ENCODE results near the gene GMPPA.

Gene GMPPA

DNA sequence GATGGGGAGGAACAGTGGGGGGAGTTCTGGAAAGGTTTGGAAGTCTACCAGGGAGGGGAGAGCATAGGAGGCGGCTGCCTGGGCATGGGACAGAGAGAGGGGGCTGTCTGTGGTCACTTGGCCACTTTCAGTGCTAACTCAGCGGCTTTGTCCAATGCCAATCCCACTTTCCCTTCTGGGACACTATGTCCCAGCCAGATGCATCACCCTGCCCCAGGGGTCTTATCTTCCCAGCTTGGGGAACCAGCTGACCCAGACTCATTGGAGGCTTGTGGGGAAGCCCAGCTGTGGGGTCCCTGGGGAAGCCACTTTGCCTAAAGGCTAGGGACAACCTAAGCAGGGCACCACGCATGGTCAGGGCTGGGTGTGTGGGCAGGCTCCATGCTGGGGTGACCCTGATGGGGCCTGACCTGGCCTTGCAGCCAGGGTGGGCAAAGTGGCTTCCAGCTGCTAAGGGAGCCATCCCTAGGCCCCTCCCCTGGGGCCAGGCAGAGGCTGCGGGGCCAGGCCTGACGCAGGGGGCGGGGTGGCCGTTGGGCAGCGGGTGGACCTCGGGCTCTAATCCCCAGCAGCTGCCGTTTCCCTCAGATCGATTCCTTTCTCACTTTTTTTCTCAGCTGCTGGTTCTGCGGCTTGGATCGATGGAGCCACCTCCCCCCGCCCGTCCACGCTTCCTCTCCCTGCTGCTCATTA, 14.0 kb downstream of the GMPPA start:
- no peak for DNase-seq (ENCODE audit: low read depth)
- no peak overlapping the region for H3K4me3 ChIP-seq (ENCODE audit: low read length)
- TF ChIP-seq, protein P1, sequence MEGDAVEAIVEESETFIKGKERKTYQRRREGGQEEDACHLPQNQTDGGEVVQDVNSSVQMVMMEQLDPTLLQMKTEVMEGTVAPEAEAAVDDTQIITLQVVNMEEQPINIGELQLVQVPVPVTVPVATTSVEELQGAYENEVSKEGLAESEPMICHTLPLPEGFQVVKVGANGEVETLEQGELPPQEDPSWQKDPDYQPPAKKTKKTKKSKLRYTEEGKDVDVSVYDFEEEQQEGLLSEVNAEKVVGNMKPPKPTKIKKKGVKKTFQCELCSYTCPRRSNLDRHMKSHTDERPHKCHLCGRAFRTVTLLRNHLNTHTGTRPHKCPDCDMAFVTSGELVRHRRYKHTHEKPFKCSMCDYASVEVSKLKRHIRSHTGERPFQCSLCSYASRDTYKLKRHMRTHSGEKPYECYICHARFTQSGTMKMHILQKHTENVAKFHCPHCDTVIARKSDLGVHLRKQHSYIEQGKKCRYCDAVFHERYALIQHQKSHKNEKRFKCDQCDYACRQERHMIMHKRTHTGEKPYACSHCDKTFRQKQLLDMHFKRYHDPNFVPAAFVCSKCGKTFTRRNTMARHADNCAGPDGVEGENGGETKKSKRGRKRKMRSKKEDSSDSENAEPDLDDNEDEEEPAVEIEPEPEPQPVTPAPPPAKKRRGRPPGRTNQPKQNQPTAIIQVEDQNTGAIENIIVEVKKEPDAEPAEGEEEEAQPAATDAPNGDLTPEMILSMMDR (conservative IDR thresholded peaks at IDR 0.05; ENCODE audit: low read length), result no peak

DNA sequence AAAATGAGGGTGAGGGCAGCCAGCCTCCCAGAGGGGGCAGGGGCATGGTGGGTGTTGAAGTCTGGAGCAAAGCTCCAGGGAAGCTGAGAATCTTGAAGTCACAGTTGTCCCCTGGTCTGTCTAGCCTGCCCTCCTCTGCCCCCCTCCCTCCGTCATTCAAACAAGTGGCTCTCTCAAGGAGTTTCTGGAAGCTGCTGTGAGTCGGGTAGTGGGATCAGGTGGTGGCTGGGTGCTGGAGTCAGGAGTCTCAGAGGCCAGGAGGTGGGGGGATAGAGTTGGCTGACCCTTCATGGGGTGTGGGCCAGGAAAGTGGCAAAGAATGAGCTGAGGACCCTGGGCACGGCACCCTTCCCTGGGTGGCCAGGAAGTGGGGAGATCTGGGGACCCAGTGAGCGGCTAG, 15.1 kb downstream of the GMPPA start:
- DNase-seq (ENCODE audit: low read depth), result no peak
- TF ChIP-seq, protein P1 (conservative IDR thresholded peaks at IDR 0.05; ENCODE audit: low read length), result no peak
- H3K4me3 ChIP-seq (ENCODE audit: low read length), result no peak overlapping the region

DNA sequence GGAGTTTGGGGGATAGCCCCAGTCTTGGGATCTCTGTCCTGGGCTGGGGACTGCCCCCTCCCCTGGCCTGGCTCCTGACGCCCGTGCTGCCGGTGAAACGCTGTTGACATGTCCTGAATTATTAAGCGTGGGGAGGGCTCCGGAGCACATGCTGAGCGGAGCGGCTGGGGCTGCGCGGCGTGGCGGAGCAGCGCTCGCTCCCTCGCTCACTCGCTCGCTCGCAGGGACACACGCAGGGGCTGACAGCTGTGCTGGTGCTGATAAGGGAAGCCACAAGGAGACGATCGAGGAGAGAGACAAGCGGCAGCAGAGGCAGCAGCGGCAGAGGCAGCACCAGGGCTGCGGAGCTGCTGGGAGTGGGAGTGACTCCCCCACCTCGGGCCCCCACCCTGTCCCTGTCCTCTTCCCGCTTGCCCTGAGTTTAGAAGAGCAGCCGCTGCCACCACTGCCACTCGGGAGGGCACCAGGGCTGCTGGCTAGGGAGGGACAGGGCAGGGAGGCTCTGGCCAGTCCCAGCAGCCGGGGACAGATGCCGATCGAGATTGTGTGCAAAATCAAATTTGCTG, 15.6 kb downstream of the GMPPA start, which contains the start of gene ASIC4:
TSS of gene ASIC4 (plus strand) at position 287 of the 566 bp plus-strand sequence. CDS start at position 530, 243 bp downstream.
- no peak for DNase-seq (ENCODE audit: low read depth)
- H3K4me3 ChIP-seq (ENCODE audit: low read length), result no peak within 1 kb of the TSS

DNA sequence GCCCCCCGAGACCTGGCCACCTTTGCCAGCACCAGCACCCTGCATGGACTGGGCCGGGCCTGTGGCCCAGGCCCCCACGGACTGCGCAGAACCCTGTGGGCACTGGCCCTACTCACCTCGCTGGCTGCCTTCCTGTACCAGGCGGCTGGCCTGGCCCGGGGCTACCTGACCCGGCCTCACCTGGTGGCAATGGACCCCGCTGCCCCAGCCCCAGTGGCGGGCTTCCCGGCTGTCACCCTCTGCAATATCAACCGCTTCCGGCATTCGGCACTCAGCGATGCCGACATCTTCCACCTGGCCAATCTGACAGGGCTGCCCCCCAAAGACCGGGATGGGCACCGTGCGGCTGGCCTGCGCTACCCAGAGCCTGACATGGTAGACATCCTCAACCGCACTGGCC, 16.1 kb downstream of the GMPPA start:
- TF ChIP-seq, protein P1 (conservative IDR thresholded peaks at IDR 0.05; ENCODE audit: low read length), result no peak
- DNase-seq (ENCODE audit: low read depth), result no peak
- H3K4me3 ChIP-seq (ENCODE audit: low read length), result no peak overlapping the region

More for the DNA sequence above, 15.6 kb downstream of the GMPPA start, which contains the start of gene ASIC4:
- TF ChIP-seq, protein P1 (conservative IDR thresholded peaks at IDR 0.05; ENCODE audit: low read length), result no peak

DNA sequence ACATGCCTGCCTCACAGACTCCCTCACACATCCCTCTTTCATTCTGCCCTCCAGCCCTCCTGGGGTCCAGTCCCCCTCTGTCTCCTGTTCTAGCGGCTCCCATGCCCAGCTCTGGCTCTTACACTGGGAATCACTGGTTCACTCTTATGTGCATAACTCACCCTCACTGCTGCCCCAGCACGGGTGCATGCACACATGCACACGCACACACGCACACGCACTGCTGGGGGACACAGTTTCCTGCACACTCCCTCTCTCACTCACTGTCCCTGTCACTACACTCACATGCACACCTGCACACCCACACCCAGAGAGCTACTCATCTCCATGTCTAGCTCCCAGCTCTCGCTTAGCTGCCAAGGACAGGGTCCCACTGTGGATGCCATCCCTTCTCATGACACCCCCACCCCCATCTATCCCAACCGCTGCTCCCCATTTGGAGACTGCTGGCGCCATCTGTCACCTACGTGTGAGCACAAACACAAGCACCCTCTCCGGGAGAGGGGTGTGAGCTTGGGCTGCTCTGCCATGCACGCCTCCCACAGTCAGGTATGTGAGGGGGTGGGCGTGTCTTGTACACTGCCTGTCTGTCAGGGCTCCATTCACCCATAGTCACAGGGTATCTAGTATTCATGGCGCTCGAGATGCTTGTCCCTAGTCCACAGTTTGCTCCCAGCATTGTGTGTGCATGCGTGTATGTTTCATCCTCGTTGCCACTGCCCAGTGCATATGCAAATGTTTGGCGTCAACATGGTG, 17.4 kb downstream of the GMPPA start:
- DNase-seq (ENCODE audit: low read depth), result no peak
- H3K4me3 ChIP-seq (ENCODE audit: low read length), result no peak overlapping the region
- TF ChIP-seq, protein P1 (conservative IDR thresholded peaks at IDR 0.05; ENCODE audit: low read length), result no peak

DNA sequence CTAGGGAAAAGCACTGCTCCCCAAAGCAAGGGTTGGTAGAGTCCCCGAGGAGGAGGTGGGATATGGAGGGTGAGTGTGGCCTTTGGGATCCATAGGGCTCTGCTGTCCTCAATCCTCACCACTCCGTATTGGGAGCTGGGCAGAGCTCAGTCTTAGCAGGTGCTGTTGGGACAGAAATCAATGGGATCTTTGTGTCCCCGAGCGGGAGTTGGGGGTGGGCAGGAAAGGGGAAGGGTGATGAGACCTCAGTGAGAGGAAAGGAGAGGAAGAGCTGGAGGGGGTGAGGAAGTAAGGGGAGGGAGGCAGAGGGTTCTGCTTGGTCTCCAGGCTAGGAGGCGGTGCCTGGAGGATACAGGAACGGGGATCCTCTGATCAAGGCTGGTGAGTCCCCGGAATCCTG, 18.2 kb downstream of the GMPPA start:
- no peak overlapping the region for H3K4me3 ChIP-seq (ENCODE audit: low read length)
- TF ChIP-seq, protein P1 (conservative IDR thresholded peaks at IDR 0.05; ENCODE audit: low read length), result no peak
- no peak for DNase-seq (ENCODE audit: low read depth)
